Colonic mucosa (tissue), 4 donors: ENCODE data around the gene NAP1L5. TPM values are rescaled to one million over a fixed set of nuclear protein-coding genes. Genes with fewer than 3 reads are reported as not detected.
A peak's percentile ranks its signal among the peaks of the same experiment; 100 is the strongest.

ENCODE experiments used
- DNase-seq: peaks from one replicate; pipeline ENCODE4 v3.0.0-alpha.2; 2020
- H3K27ac ChIP-seq: fragments of 200-600 bp; one replicate; pipeline ENCODE4 v1.8.0; 2021
- H3K27me3 ChIP-seq: fragments of 200-600 bp; one replicate; pipeline ENCODE4 v1.8.0; 2021
- H3K36me3 ChIP-seq: fragments of 200-600 bp; one replicate; pipeline ENCODE4 v1.8.0; 2021
- H3K4me1 ChIP-seq: fragments of 200-600 bp; one replicate; pipeline ENCODE4 v1.8.0; 2021; ENCODE audit warnings: mild to moderate bottlenecking
- H3K4me3 ChIP-seq: fragments of 200-600 bp; one replicate; pipeline ENCODE4 v1.8.0; 2021
- H3K9ac ChIP-seq, 2 donors: one replicate each; pipeline ENCODE4 v1.7.0; 2013; ENCODE audit warnings: control low read depth in 2 of 2, low read depth in 2 of 2, low read length in 2 of 2
- H3K9me3 ChIP-seq: fragments of 200-600 bp; one replicate; pipeline ENCODE4 v1.8.0; 2021
- intact Hi-C: fragments of 100-400 bp; cut with DNase I; formaldehyde crosslinking; loops from one replicate; pipeline ENCODE4 v1.14.1; 2022
- total RNA-seq, 2 donors: library from RNA; stranded (reverse); fragmentation: NEBNext Ultra II Directional in 1 of 2; extraction: Animal tissue kit (Norgen Biotek cat#: 25700) in 1 of 2; gene quantifications; one replicate each; pipeline ENCODE4 v1.2.1, GENCODE V29; 2021
- TF ChIP-seq, protein P1 (sequence below): fragments of 200-600 bp; IDR thresholded peaks from one replicate; pipeline ENCODE4 v1.8.0; 2022; ENCODE audit warnings: antibody characterized with exemption, mild to moderate bottlenecking
- donor health status: healthy.
- donor health status: DM: no; HTN: no; CAD: no.
- donor health status: DM: no; HTN: no; CAD: no.

The NAP1L5 gene
- total RNA-seq, result 1 to 10 TPM; 1.5 to 2.4 TPM

- peak; percentile 63 for DNase-seq
- H3K9ac ChIP-seq, result peak within 1 kb of the TSS; percentile 40 to 59
- TF ChIP-seq, protein P1, sequence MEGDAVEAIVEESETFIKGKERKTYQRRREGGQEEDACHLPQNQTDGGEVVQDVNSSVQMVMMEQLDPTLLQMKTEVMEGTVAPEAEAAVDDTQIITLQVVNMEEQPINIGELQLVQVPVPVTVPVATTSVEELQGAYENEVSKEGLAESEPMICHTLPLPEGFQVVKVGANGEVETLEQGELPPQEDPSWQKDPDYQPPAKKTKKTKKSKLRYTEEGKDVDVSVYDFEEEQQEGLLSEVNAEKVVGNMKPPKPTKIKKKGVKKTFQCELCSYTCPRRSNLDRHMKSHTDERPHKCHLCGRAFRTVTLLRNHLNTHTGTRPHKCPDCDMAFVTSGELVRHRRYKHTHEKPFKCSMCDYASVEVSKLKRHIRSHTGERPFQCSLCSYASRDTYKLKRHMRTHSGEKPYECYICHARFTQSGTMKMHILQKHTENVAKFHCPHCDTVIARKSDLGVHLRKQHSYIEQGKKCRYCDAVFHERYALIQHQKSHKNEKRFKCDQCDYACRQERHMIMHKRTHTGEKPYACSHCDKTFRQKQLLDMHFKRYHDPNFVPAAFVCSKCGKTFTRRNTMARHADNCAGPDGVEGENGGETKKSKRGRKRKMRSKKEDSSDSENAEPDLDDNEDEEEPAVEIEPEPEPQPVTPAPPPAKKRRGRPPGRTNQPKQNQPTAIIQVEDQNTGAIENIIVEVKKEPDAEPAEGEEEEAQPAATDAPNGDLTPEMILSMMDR, result no peak
- no peaks in the 10 kb centered on the region for H3K4me1 ChIP-seq
- no peaks in the 10 kb centered on the region for H3K9me3 ChIP-seq
- intact Hi-C loops, result no loop called here
- no peaks in the 10 kb centered on the region for H3K27me3 ChIP-seq
- H3K36me3 ChIP-seq, result no peaks in the 10 kb centered on the region
- H3K27ac ChIP-seq, result peak within 1 kb of the TSS; percentile 22
- peak within 1 kb of the TSS; percentile 62 for H3K4me3 ChIP-seq
These were observed at the start of gene NAP1L5 for GRCh38 chr4:88697588-88698329. Gene NAP1L5 (minus strand): TSS chr4:88697829. CDS start chr4:88697754, 75 bp downstream.

GRCh38 chr4:88747351-88747750, 49.7 kb upstream of the NAP1L5 start:
- no peak for DNase-seq
- TF ChIP-seq, protein P1, result no peak
- Histone ChIP-seq H3K27ac (no peak overlapping the region), H3K4me1 (no peaks in the 10 kb centered on the region), H3K27me3 (no peaks in the 10 kb centered on the region), H3K9me3 (no peaks in the 10 kb centered on the region), H3K36me3 (peaks cover 13% of the 10 kb centered on the region), H3K9ac (no peak overlapping the region), H3K4me3 (no peak overlapping the region)
- intact Hi-C loops, result no loop called here

GRCh38 chr4:88746206-88746605, 48.6 kb upstream of the NAP1L5 start:
- Histone ChIP-seq H3K9me3 (no peaks in the 10 kb centered on the region), H3K27me3 (no peaks in the 10 kb centered on the region), H3K27ac (no peak overlapping the region), H3K4me3 (no peak overlapping the region), H3K36me3 (peaks cover 13% of the 10 kb centered on the region), H3K4me1 (no peaks in the 10 kb centered on the region), H3K9ac (no peak overlapping the region)
- TF ChIP-seq, protein P1, result no peak
- intact Hi-C loops, result no loop called here
- DNase-seq, result no peak

GRCh38 chr4:88745581-88746163, 48.0 kb upstream of the NAP1L5 start:
- Histone ChIP-seq H3K4me3 (no peak overlapping the region), H3K9ac (no peak overlapping the region), H3K27me3 (no peaks in the 10 kb centered on the region), H3K4me1 (no peaks in the 10 kb centered on the region), H3K27ac (no peak overlapping the region), H3K36me3 (peaks cover 13% of the 10 kb centered on the region), H3K9me3 (no peaks in the 10 kb centered on the region)
- intact Hi-C loops, result no loop called here
- DNase-seq, result no peak
- TF ChIP-seq, protein P1, result no peak

DNA sequence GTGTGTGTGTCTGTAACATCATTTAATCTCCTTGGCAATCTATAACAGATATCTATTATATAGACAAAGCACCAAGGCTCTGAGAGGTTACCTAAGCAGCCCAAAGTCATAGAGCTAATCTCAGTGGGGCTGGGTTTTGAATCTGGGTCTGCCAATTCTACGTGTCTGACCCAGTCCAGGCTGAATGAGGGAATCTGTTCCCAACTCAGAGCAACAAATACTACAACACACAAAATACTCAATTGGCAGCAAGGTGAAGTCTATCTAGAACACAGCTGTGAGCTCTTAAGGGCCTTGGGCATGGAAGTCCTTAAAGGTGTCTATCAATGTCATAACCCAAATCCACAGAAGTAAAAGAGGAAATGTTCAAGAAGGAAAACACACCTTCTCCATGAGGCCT, 47.5 kb upstream of the NAP1L5 start:
- Histone ChIP-seq H3K9me3 (no peaks in the 10 kb centered on the region), H3K4me1 (no peaks in the 10 kb centered on the region), H3K4me3 (no peak overlapping the region), H3K27ac (no peak overlapping the region), H3K36me3 (peaks cover 13% of the 10 kb centered on the region), H3K27me3 (no peaks in the 10 kb centered on the region), H3K9ac (no peak overlapping the region)
- intact Hi-C loops, result no loop called here
- no peak for DNase-seq
- TF ChIP-seq, protein P1, result no peak
